HG02763 (cell line): ENCODE measurements around the gene CASTOR2.
"Not testable (repeated sequence)": the region's sequence is repeated elsewhere in the genome, so short reads cannot be mapped to it uniquely, and the experiment has no call there.

Experiments used
- ATAC-seq: cut with Tn5 transposase; IDR thresholded peaks from one replicate; pipeline ENCODE4 v1.9.1; 2021; ENCODE audit warnings: mild to moderate bottlenecking, moderate library complexity; ENCODE audit not compliant: unreplicated experiment

Gene CASTOR2

DNA sequence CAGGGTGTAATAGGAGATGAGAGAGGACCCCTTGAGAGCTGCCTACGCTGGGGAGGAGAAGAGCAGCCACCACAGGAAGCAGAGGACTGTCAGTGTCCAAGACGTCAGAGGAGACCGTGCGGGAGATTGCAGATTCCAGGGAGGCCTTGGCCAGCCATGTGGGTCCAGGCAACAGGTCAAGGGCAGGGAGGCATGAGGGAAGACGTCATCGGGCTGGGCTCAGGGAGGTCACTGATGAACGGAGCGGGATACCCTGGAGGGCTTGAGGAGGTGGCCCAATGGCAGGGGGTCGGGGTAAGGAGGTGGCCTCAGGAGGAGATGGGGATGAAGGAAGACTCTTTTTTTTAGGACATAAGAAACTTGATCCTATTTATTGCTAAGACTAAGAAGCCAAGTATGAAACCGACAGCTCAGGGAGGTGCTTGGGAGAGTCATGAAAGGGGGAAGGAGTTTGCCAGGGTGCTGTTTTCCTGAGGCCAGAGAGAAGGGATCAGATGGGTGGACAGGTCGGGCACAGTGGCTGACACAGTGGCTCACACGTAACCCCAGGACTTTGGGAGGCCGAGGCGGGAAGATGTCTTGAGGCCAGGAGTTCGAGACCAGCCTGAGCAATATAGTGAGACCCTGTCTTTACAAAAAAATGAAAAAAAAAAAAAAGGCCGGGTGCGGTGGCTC, 30.5 kb downstream of the CASTOR2 start:
- ATAC-seq, result not testable (repeated sequence)

DNA sequence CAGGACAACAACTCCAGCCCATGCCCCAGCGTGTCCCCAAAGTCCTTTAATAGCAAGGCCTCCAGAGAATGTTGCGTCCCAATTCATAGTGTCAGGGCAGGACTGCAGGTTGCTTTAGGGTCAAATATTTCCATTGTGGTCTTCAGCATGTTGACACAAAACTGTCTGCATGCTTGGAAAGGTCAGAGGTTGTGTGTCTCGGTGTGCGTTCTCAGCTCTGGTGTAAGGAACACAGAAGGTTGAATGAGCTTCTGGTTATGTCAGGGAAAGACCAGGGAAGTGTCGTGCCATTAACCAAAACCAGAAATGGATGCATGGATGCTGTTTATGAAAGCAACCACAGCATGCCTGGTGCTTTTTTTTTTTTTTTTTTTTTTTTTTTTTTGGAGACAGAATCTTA, 31.9 kb downstream of the CASTOR2 start:
- ATAC-seq, result not testable (repeated sequence)

DNA sequence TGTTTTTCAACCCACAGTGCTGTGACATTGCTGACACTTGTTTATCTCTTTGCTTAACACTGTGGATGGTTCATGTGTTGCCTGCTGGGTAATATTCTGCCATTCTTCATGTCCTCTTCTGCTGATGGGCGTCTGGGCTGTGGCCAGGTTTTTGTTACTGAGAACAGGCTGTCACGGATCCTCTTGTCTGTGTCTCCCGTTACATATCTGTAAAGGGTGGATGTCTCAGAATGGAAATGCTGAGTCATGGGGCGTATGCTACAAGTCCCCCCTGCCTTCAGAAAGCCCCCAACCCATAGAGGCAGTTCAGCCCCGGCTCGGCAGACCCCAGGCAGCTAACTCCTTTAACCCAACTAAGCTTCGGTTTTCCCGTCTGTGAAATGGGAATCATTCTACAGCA, 33.3 kb downstream of the CASTOR2 start:
- ATAC-seq, result not testable (repeated sequence)

DNA sequence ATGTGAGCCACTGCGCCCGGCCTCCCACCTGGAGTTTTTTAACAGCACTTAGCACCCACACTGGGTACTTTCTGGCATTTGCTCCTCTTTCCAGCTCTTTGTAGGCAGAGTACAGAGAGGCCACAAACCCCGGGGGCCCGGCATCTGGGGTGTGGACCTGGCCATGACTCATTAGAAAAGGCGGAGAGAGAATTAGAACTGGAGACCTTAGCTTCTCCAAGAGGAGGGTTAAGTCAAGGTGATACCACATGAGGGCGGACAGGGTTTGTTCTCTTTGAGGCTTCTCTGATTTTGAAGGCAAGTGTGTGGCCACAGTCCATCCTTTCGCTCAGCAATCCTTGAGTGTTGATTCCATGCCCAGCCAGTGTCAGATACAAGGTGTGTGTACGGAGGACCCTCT, 36.9 kb downstream of the CASTOR2 start:
- ATAC-seq, result not testable (repeated sequence)

DNA sequence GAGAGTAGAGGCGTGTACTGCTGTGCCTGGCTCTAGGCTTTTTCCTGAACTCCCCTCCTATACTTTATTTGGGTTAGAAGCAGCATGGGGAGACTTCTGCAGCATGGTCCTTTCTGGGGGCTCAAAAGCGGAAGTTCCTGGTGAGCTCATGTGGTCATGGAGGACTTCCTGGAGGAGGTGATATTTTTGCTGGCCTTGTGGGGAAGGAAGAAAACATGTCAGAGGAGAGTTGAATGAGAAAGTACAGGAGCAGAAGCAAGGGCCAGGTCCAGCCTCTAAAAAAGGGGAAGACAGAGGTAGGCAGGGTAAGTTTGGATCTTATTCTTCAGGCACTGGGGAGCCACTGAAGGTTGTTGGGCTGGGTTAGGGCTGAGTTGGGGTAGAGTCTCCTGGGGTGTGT, 45.5 kb downstream of the CASTOR2 start:
- ATAC-seq, result no peak

DNA sequence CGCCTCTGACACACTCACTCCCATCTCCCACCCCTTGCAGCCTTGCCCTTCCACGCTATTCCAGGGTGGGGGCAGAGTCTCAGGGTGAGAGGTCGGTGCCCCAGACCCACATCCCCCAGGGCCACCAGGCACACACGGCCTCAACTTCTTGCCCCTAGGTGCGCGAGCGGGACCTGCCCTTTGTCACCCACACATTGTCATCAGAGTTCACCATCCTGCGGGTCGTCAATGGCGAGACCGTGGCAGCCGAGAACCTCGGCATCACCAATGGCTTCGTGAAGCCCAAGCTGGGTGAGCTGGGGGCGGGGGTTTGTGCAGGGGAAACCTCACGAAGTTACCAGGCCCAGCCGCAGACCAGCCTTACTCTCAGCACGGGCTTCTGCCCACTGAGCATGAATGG, 53.3 kb downstream of the CASTOR2 start:
- no peak for ATAC-seq

DNA sequence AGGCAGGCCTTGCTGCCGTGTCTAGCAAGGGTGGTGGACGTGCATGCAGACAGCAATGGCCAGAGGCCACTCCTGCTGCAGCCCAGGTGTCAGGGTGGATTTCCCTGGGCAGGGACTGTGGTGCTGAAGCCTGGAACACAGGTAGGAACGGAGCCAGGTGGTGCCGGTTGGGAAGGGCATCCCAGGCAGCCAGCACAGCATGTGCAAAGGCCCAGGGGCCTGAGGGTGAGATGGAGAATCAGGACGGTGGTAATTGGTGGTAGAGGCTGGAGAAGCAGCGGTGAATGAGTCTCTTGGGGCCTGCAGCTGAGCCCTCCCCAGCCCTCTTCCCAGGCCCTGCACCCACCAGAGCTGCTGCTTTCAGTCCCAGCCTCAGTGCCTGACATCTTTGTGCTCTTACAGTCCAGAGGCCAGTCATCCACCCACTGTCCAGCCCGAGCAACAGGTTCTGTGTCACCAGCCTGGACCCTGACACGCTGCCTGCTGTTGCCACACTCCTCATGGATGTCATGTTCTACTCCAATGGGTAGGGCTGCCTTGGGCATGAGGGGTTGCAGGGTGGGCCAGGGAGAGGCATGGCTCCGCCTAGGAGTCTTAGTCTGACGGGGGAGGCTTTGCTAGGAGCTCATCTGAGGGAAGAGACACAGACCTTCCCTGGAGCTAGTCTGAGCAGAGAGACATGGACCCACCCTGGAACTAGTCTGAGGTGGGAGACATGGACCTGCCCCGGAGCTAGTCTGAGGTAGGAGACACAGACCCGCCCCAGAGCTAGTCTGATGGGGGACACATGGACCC, 54.3 kb downstream of the CASTOR2 start:
- ATAC-seq, result no peak

DNA sequence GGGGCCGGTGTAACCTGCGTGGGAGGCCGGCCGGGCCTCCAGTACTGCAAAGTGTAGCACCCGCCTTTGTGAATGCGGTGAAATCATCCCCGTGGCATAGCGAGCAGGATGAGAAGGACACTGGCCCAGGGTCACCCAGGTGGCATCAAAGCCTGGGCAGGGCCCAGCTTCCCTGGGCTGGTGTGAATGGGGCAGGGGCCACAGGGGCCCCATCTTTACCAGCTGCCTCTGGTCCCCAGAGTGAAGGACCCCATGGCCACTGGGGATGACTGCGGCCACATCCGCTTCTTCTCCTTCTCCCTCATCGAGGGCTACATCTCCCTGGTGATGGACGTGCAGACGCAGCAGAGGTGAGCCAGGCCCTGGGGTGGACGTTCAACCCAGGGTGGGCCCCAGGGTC, 55.3 kb downstream of the CASTOR2 start:
- ATAC-seq, result no peak

DNA sequence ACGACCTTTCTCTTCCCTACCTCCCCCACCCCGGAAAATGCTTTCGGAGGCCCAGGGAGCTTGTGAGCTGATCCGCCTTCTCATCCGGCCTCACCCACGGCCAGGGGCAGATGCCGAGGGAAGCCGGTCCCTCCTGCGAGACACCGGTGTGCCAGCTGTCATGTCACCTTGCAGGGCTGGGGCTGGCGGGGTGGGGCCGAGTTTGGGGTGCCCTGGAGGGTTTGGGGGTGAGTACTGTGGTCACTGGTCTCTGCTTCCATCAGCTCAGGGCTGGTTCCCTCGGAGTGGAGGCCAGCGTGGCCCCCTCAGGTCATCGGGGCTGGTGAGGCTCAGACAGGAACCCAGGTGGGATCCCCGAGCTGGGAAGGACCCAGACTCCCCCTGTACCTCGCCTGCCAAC, 60.4 kb downstream of the CASTOR2 start:
- no peak for ATAC-seq

DNA sequence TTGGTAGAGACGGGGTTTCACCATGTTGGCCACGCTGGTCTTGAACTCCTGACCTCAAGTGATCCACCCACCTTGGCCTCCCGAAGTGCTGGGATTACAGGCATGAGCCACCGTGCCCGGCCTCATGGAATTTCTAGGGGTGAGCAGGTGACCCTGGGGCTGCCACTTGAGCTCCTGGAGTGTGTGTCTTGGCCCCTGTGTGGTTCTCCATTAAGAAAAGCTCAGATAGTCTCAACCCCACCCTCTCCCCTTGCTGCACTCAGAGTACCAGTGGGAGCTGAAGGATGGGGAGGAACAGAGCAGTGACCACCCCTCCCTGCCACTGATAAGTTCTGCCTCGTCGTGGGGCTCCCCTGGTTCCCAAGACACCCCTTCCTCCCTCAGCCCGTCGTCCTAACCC, 63.8 kb downstream of the CASTOR2 start:
- no peak for ATAC-seq

DNA sequence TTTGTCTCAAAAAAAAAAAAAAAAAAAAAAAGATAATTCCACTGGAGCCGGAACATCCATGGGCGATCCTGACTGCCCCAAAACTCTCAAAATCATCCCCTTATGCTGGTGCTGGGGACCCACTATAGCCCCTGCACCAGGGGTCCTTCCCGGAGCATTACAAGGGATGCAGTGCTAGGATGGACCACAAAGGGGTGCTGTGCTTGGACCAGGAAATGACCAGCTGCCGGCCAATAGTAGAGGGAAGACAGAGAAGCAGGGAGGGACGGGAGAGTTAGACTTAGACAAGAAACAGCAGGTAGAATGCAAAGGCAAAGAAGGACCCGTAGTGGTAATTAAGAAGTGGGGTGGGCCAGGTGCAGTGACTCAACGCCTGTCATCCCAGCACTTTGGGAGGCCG, 68.6 kb downstream of the CASTOR2 start:
- ATAC-seq, result no peak

DNA sequence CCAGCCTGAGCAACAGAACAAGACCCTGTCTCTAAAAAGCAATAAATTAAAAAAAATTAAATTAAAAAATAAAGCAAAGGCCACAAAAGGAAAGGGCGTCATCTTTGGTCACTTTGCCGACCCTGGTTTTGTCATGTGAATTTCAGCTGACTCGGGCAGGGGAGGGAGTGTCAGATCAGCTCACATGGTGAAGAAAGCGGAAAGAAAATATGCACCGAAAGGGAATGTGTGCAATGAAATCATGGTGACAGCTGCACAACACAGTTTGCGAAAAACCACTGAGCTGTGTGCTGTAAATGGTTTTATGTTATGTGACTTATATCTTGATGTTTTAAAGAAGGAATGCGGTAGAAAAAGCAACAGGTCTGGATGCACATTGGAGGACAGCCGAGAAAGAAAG, 69.3 kb downstream of the CASTOR2 start:
- ATAC-seq, result no peak

DNA sequence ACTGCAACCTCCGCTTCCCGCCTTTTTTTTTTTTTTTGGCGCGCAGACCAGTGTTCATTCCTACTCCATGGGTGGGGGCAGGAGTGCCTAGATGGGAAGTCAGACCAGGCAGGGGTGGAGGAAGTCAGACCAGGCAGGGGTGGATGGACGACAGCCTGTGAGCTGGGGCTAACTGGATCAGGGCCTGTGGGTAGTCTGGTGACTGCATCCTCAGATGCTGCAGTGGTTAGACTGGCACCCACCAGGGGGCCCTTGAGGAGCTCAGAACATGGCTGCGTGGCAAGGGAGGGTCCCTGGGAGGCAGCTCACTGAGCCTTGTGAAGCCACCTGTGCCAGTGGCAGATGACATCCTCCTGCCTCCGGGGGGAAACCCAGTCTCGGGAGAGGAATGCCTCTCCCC, 74.0 kb downstream of the CASTOR2 start:
- no peak for ATAC-seq

DNA sequence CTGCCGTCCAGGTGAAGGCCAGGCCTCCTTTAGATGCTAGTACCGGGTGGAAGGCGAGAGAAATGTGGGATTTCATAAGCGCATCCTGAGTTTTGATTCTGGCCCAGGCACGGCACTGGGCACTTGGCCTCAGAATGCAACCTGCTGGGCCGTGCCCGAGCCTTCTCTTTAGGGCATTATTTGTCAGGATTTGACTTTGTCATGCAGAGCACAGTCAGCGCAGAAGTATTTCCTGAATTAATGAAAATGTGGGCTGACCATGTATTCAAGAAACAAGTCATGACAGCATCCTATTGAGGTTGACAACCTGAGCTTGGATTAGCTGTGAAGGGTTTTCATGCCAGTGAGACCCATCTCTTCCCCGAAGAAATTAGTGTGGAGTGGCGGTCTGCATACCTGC, 74.7 kb downstream of the CASTOR2 start:
- no peak for ATAC-seq

DNA sequence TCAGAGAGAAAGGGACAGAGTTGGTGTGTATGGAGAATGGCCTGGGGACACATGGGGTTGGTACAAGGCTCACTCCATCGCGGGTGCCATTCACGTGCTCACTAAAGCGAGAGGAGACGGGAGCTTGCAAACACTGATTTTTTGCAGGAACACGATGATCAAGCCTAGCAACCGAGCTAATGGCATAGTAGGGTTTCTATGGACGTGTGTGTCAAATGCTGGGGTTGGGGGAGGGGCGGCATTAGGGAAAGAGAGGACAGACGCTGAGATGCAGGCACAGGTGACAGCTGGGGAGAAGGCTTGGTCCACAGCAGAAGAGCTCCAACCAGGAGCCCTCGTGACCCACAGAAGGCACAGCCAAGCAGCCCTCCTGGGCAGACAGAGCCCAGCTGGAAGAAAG, 75.2 kb downstream of the CASTOR2 start:
- ATAC-seq, result no peak

DNA sequence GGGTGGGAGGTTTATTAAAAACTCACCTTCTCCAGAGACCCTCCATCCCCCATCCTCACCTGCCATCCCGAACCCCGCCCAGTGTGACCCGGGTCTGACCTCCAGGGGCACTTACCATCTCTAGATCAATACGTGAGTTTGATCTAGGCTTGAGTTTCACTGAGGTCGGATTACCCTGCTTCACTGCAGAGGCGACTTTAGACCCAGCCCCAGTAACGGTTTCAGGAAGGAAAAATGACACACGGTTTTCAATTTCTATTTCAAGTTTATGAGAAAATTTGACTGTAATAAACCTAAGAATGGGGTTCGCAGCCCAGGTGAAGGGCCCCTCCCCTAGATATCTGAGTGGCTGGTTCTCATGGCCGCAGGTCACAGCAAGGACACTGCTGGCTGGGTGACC, 76.0 kb downstream of the CASTOR2 start:
- ATAC-seq, result no peak

DNA sequence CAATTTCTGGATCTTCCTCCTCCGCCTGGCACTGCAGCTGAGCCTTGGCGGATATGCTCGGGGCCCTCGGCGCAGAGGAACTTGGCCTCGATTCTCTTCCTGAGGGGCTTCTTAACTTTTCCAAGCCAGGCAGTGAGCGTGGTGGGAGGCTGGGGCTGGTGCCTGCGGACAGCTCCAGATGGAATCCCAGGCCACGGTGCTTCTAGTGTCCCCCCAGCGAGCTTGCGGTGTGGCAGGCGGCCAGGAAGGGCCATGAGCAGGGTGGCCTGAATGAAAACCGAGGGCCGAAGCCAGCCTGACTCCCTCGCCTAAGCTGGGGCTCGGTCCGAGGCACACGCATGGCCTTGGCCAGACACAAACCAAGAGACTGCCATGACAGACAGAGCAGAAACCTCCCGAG, 77.8 kb downstream of the CASTOR2 start:
- ATAC-seq, result no peak

DNA sequence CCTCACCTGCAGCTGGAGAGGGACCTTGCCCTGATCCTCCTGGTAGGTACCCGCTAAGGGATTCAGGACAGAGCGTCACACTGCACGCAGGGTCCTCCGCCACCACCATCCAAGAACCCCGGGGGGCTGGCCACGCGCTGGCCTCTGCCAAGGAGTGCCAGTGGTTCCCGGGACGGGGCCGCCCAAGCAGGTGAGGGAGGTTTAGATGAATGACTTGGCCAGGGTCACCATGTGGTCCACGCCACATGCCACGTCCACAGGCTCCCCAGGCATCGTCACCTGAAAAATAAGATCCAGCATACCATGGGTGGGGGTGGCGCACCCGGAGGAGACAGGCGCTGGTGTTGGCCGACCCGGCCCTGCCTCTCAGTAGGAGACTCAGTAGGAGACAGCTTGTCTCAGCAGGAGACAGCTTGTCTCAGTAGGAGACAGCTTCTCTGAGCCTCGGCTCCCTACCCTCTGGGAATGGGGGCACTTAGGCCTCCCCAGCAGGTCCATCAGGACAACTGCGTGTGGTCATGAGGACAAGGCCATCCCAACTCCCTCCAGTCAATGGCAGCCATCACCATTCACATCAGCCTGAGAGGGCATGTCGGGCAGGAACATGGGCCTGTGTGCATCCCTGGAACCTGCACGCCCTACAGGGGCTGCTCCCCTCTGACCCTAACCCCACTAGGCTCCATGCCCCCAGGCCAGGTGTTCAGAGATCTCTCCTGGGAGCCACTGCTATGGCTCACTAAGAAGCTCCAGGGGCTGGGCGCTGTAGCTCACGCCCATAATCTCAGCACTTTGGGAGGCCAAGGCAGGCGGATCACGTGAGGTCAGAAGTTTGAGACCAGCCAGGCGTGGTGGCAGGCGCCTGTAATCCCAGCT, 78.6 kb downstream of the CASTOR2 start:
- ATAC-seq, result no peak

DNA sequence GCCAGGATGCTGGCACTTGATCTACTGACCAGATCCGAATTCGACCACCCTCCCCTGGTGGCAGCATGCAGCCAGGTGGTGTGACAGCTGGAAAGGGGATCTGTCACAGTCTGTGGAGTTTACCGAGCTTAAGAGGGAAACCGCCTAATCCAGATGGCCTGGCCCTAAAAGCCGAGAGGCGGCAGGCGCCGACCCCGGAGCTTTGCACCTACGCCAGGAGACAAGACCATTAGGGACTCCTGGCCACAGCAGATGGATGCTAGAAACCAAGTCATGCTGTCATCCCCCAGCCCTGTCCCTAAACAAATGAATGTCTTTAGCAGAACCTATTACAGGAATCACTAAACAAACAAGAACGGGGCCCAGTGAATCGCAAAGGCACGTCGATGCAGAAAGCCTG, 81.4 kb downstream of the CASTOR2 start:
- no peak for ATAC-seq

DNA sequence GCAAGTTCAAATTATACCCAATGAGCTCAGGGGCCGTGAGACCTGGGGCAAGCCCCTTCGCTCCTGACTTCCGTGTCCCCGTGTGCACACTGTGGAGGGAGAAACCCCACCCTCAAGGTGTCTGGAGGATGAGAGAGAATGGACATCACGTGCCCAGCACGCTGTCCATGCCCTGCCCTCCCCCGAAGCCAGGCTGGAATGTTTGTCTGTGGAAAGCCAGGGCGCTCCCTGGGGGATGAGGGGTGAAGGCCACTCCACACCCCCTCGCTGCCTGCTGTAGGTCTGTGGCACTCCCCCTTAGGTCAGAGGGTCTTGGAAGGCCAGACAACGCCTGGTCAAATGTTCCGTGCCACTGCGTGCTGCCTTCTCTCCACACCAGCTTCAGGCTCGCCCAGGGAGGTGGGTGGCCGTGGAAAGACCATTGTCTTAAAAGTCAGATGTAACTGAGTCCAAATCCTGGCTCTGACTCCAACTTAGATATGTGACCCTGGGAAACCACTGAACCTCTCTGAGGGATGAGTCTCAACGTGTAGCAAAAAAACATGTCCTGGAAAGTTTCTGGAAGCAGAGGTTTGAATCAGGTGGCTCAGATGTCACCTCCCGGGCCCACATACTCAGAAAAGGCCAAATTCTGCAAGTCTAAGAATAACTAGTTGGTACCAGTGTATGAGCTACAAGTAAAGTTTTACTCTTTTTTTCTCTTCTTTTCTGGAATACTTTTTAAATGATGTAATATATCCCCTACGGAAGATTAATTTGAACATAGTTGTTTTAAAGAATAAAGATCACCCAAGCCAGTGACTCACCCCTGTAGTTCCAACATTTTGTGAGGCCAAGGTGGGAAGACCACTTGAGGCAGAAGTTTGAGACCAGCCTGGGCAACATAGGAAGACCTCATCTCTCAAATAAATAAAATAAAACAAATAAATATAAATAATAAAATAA, 84.2 kb downstream of the CASTOR2 start:
- ATAC-seq, result no peak

DNA sequence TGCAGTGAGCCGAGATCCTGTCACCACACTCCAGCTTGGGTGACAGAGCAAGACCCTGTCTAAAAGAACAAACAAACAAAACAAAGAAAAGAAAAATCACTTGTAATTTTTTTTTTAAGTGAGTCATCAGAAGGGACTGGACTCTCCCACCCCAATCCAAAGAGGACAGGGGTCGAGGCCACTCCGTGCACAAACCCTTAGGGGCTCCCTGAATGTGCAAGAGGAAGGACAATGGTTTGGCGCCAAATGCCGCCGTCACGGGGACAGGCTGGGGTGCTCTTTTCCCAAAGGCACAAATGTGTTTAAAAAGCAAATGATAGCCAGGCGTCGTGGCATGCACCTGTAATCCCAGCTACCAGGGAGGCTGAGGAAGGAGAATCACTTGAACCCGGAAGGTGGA, 85.3 kb downstream of the CASTOR2 start:
- ATAC-seq, result no peak
